Body of pancreas (tissue), 4 donors: Measurements from ENCODE around the gene FERMT3.
A peak's percentile ranks its signal among the peaks of the same experiment; 100 is the strongest.

Source experiments
- CTCF ChIP-seq, 7 experiments: fragments of 450-650 bp in 4 of 7; fragments of 200-600 bp in 3 of 7; sonication (generic) in 3 of 7; IDR thresholded peaks; one replicate each; pipeline ENCODE4 v1.5.1; 2016 to 2019; ENCODE audit warnings: antibody characterized with exemption in 7 of 7
- POLR2A ChIP-seq, 3 donors: fragments of 450-650 bp; IDR thresholded peaks; one replicate each; pipeline ENCODE4 v1.6.1; 2016; ENCODE audit warnings: antibody characterized with exemption in 3 of 3, mild to moderate bottlenecking in 2 of 3

GRCh38 chr11:64251016-64251752 lies 44.7 kb downstream of the FERMT3 start, which contains the start of gene PLCB3:
- peak; percentile 51 to 95 (median 79) for TF ChIP-seq CTCF (IDR thresholded peaks at IDR 0.05)
- peak in 1 of 3 donors; percentile 18 for TF ChIP-seq POLR2A (IDR thresholded peaks at IDR 0.05)
